Spinal cord (tissue), 10 donors: ENCODE results near the gene RBL2. TPM values are rescaled to one million over a fixed set of nuclear protein-coding genes. Genes with fewer than 3 reads are reported as not detected.
"Not testable (repeated sequence)": the region's sequence is repeated elsewhere in the genome, so short reads cannot be mapped to it uniquely, and the experiment has no call there.

Source experiments
- DNase-seq, 6 donors: peaks; one replicate each; pipeline versions ENCODE4 v3.0.0 to v3.0.0-alpha.2; 2013 to 2015; ENCODE audit warnings: low spot score in 6 of 6, low read depth in 4 of 6
- H3K27ac ChIP-seq: one replicate; pipeline ENCODE4 v1.5.1; 2013; ENCODE audit warnings: low read depth, low read length, control low read depth
- H3K27me3 ChIP-seq: one replicate; pipeline ENCODE4 v1.6.1; 2013; ENCODE audit warnings: low read length; ENCODE audit not compliant: control insufficient read depth, insufficient read depth
- H3K36me3 ChIP-seq: one replicate; pipeline ENCODE4 v1.6.1; 2013; ENCODE audit warnings: low read length; ENCODE audit not compliant: control insufficient read depth, insufficient read depth
- H3K4me1 ChIP-seq: one replicate; pipeline ENCODE4 v1.6.1; 2013; ENCODE audit warnings: low read length; ENCODE audit not compliant: control insufficient read depth, insufficient read depth
- H3K4me3 ChIP-seq: one replicate; pipeline ENCODE4 v1.5.1; 2013; ENCODE audit warnings: low read depth, low read length, control low read depth
- H3K9me3 ChIP-seq: one replicate; pipeline ENCODE4 v1.6.1; 2013; ENCODE audit warnings: low read length; ENCODE audit not compliant: control insufficient read depth, insufficient read depth
- WGBS: methylation state at CpG from one replicate; pipeline ENCODE4 v1.1.5; 2013; ENCODE audit warnings: missing lambda C conversion rate; ENCODE audit not compliant: insufficient coverage; 5-methylcytosine and 5-hydroxymethylcytosine counted together
- polyA plus RNA-seq, 2 donors: library from polyadenylated mRNA; unstranded; fragments of 120-200 nt; gene quantifications; one replicate each; pipeline ENCODE4 v1.2.1, GENCODE V29; 2013; ENCODE audit not compliant: insufficient read length in 2 of 2
- small RNA-seq: library from RNA; depleted of rRNA; stranded (forward); fragments of <200 nt; gene quantifications from one replicate; pipeline ENCODE3, GENCODE V24; 2014; ENCODE audit warnings: low replicate concordance
- total RNA-seq, 2 donors: library from RNA; depleted of rRNA in 1 of 2; stranded (reverse); fragments of 120-200 nt in 1 of 2; fragments of >200 nt in 1 of 2; gene quantifications; one replicate each; pipeline versions ENCODE4 v1.2.3 to v1.2.4, GENCODE V29; 2013 to 2014
- donor health status: healthy.

Gene RBL2
- total and polyA plus RNA-seq, 4 donors: 53.4 to 94.2 (median 64.8) TPM

GRCh38 chr16:53539759-53540718 lies 105.8 kb downstream of the RBL2 start:
- not testable (repeated sequence) for H3K4me1 ChIP-seq, H3K27me3 ChIP-seq, DNase-seq, H3K36me3 ChIP-seq, H3K27ac ChIP-seq, H3K4me3 ChIP-seq, H3K9me3 ChIP-seq
- 84% methylated on average over 4 of the region's 13 CpGs for WGBS

Small RNA genes within 50 kb of the gene (small RNA-seq; reads per million reads assigned to genes)
- gene RNU6-1153P: not detected

Other genes with a start within 250 kb of the RBL2 start
- gene AKTIP, start 68.7 kb downstream of the RBL2 start, total RNA-seq: 10 to 100 TPM; 56.8 to 61.6 TPM
- 10 to 100 TPM; 75.4 to 76.2 TPM for gene AKTIP, start 68.7 kb downstream of the RBL2 start, polyA plus RNA-seq